Measurements from ENCODE around the gene MINDY2.
"Not testable (repeated sequence)": the region's sequence is repeated elsewhere in the genome, so short reads cannot be mapped to it uniquely, and the experiment has no call there.

The MINDY2 gene

DNA sequence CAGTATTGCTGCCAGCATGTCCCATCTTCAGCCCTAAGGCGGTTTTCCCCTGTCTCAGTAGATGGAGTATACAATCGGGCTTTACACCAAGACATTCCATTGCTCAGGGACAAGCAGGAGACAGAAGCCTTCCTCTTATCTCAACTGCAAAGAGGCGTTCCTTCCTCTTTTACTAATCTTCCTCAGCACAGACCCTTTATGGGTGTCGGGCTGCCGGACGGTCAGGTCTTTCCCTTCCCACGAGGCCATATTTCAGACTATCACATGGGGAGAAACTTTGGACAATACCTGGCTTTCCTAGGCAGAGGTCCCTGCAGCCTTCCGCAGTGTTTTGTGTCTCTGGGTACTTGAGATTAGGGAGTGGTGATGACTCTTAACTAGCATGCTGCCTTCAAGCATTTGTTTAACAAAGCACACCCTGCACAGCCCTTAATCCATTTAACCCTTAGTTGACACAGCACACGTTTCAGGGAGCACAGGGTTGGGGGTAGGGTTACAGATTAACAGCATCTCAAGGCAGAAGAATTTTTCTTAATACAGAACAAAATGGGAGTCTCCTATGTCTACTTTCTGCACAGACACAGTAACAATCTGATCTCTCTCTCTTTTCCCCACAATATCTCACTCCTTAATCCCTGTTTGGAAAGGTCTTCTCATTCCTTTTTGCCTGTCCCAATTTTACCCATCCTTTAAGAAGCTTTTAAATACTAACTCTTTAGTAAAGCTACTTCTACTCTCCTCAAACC is 62.8 kb downstream of the MINDY2 start:
- not testable (repeated sequence) for DNase-seq

DNA sequence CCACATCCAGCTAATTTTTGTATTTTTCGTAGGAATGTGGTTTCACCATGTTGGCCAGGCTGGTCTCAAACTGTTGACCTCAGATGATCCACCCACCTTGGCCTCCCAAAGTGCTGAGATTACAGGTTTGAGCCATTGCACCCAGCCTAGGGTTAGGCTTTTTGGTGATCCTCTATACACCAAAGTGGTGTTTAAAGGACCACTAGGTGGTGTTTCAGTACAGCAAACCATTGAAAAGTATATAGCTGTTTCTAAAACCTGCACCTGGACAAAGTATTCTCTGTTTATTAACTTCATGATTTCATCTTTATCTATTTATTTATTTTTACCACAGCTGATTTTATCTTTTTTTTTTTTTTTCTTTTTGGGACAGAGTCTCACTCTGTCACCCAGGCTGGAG is 68.4 kb downstream of the MINDY2 start:
- DNase-seq: no peak

DNA sequence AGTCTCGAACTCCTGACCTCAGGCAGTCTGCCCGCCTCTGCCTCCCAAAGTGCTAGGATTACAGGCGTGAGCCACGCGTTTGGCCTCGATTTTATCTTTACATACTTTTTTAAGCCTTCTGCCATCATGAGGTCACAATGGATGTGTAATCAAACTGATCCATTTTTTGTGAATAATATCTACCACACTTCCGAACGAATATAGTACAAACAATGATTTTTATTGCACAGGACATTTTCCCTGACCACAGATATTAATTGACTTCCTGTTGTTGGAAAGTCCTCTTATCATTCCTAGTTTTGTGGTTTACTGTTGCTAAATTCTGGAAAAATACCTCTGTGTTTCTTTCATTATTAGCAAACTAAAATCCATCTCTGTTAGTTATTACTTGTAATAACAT is 68.9 kb downstream of the MINDY2 start:
- DNase-seq: no peak

DNA sequence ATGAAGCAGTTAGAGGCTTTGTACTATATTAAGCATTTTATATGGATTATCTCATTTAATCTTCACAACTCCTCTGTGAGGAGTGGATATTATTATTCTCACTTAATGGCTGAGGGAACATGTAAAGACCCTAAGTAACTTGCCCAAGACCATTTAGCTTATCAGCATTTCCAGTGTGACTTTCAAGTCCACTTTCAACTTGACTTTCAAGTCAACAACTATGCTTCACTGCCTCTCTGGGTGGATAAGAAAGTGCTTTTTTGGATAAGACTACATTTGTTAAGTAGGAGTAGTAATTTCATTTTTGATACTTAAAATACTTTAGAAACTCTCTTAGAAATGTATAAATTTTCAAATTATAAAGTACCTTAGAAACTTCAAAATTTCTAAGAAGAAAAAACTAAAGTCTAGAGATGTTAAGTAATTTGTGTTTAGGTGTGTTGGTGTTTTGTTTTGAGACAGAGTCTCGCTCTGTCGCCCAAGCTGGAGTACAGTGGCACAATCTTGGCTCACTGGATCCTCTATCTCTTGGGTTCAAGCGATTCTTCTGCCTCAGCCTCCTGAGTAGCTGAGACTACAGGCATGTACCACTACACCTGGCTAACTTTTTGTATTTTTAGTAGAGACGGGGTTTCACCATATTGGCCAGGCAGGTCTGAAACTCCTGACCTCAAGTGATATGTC is 71.8 kb downstream of the MINDY2 start:
- DNase-seq: no peak

DNA sequence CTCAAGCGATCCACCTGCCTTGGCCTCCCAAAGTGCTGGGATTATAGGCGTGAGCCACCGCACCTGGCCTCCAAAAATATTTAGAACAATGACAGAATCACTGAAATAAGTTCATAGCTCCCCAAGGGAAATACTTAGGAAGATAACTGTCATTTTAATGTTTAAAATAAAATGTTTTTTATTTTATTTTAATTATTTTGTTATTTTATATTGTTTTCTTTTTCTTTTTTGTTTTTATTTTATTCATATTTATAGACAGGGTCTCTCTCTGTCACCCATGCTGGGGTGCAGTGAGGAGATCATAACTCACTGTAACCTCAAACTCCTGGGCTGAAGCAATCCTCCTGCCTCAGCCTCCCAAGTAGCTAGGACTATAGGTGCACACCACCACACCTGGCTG is 80.1 kb downstream of the MINDY2 start:
- not testable (repeated sequence) for DNase-seq

DNA sequence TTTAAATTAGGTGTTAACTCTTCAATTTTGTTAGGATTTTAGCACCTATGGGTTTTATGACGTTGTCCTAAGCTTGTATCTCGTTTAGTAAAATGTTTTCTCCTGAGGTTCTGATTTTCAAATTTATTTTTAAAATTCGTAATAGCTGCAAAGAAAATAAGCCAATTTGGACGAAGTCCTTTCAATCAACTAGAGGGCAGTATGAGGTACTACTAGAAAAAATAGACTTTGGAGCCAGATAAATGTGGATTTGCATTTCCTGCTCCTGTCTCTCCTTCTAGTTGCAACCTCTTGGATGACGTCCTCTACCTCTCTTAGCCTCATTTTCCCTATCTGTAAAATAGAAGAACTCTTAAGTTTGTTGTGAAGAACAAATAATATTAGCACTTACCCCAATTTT is 81.2 kb downstream of the MINDY2 start:
- no peak for DNase-seq

DNA sequence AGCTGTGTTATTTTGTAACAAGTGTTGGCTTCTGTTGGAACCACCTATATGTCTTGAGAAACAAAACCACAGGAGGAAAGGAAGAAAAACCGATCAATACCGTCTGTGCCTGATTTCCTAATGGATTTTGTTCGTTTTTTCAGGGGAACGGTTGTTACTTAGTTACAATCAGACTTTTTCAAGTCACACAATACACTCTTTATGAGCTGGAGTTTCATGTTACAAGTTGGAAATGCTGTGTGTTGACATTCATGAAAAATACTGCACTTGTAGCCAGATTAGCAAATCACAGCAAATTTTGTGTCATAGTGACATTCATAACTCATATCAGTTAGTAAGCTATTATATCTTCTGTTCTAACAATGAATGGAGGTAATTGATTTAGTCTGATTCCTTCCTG is 83.5 kb downstream of the MINDY2 start:
- DNase-seq: no peak

DNA sequence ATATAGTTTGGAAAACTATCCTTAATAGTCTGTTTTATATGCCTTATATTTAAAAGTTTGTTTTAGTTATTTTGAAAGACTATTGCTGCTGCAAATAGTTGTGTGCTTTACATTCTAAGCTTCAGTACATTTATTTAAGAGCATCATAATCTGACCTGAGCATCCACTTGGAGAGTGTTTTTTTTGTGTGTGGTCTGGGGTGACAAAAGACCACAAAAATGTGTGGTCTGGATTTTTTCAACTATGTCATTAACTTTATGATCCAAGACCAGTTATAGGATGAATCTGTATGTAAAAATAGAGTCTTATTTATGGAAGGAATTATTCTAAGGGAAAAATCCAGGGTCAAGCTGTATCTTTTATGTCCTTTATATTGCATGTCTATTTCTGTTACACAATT is 85.0 kb downstream of the MINDY2 start:
- no peak for DNase-seq

DNA sequence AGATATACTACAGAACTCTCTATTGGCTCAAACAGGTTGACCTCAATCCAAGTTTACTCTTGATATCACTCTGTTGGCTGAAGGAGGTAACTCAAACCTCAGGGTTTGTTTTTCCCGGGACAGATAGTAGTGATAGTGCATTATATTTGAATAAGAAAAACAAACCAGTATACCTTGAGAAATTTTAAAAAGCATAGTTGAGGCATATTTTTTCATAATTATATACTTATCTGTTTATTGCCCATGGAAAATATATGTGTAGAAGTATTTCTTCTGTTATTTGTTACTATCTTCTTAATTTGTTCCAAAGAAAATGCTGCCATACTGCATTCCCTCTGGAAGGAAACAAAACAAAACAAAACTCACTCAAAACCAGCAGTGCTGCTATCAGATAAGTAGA is 85.5 kb downstream of the MINDY2 start:
- DNase-seq: not testable (repeated sequence)

DNA sequence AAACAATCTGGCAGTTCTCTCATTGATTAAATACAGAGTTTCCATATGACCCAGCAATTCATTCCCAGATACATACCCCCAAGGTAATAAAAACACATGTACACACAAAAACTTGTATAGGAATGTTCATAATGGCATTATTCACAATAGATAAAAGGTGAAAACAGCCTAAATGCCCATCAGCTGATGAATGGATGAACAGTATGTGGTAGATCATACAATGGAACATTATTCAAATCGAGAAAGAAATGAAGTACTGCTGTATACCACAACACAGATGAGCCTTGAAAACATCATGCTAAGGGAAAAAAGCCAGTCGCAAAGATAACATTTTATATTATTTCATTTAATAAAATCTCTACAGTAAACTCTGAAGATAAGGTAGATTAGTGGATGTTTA is 91.2 kb downstream of the MINDY2 start:
- DNase-seq: no peak

DNA sequence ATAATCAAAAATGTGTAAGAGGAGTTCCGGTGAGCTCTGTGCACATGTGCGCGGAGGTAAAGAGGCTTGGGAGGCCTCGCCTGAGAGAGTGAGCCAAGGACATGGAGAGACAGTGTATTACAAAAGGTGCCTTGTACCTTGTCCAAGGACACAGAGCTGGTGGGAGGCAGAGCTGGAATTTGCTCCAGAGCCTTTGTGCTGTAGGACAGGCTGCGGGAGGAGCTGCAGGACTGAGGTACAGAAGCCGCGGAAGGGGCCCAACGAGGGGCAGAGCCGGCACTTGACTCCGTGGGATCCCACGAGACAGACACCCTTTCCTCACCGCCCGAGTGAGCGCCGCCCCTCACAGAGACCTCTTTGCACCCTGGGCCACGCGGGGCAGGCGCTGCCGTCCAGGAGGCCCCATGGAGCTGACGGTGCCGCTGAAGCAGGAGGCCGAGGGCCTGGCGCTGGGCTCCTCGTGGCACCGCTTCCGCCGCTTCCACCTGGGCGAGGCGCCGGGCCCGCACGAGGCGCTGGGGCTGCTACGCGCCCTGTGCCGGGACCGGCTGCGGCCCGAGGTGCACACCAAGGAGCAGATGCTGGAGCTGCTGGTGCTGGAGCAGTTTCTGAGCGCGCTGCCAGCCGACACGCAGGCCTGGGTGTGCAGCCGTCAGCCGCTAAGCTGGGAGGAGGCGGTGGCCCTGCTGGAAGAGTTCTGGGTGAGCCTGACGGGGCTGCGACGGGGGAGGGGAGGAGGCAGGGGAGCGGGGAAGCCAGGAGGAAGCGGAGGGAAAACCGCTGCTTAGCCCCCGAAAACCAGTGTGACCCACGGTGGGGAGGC is 93.7 kb downstream of the MINDY2 start:
- DNase-seq: no peak

DNA sequence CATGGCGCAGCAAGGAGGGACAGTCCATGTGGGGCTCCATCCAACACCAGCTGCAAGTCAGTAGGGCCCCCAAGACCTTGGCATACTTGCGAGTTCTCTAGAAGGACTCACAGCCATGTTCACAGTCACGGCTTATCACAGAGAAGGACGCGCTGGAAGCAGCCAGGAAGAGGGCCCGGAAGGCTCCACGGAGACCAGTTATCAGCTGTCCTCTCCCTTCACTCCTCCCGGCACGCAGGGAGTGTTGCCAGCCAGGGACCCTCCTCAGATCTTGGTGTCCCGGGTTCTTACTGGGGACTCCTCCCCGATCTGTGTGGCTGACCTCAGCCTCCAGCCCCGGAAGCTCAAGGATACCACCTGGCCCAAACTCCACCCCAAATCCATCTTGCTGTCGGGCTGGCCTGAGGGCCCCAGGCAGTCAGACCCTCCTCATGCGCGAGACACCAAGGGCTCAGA is 94.4 kb downstream of the MINDY2 start:
- DNase-seq: no peak

DNA sequence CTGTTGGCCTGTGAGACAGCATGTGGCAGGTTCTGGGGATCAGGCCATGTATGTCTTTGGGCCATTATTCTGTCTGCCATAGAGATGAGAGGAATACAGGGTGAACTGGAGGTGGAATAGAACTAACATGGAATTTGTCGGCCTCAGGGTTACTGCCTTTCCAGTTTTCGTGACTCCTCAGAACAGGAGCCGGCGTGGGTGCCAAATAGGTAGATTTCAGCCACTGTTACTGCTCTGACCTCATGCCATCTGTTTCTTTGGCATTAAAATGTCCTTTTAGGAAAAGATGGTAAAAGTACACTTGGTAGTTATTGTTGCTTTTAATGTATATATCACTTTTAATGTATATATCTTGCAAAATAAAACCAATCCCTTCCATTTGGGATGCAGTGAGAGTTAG is 96.8 kb downstream of the MINDY2 start:
- DNase-seq: no peak

DNA sequence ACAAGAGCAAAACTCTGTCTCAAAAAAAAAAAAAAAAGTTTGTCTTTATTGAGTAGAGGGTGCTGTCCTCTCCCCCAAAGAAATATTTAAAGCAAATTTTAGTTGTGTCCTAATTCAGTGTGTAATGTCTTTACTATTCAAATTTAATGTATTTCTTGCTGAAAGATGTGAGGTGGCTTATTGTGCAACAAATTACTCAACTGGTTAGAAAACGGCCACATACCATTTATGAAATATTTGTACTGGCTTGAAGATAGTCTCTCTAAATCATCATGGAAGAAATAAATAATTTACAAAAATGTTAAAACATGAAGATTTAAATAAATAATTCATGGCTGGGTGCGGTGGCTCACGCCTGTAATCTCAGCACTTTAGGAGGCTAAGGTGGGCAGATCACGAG is 99.3 kb downstream of the MINDY2 start:
- DNase-seq: no peak

DNA sequence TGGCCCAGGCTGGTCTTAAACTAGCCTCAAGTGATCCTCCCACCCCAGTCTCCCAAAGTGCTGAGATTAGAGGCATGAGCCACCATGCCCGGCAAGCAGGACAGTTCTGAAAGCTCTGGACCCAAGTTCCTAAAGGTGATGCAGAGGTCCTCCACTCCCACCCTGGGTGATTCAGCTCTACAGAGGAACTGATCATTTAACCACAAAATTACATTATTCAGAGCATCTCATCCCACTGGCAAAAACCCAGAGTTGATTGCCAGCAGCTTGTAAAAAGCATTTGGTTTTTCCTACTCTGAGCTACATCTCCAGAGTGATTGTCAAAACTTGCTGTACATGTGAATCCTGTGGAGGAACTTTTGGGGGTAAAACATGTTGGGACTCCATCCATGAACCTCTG is 102.2 kb downstream of the MINDY2 start:
- no peak for DNase-seq

DNA sequence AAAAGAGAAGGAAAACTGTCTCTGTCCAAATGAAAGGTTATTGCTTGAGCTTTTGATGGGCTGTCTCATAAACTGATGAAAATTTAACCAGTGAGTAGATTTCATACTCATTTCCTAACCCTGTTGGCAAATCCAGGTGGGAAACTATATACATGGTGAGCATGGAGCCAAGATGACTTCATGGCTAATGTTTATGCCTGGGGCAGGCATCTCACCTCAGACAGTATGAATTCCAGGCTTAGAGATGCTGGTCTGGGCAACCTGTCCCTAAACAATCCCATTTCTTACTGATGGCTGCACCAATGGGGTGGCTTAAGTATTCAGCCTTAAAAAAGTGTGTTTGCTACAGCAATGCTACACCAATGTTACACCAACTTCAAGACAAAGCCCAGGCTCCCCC is 104.2 kb downstream of the MINDY2 start:
- no peak for DNase-seq

DNA sequence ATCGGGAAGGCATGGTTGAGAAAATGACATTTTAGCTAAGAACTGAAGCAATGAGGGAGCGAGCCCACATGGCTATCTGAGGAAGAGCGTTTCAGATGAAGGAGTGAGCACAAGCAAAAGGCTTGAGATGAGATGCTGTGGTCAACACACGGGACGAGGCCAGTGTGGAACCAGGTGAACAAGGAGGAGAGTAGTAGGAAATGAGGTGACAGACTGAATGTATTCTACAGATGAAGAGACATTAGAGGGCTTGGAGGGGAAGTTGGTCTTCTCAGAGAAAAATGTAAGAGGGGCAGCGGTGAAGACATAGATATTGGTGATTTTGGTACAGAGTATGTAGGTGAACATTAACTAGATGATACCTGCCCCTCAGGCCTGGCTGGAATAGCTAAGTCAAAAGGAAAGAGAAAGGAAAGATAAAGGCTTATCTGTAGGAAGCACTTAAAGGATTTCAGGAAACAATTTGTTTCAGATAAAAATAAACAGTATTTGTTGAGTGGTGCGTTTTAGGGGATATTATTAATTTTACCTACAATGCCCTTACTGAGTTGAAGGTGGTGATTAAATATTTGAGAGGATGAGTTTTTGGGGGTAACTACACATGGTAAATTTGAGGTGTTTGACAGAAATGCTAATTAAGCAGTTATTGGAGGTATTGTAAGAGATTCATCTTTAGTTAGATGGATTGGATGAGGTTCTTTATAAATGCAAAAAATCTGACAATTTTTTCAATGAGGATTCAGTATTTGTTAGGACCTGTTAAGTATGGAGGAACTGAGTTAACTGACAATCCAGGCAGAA is 105.4 kb downstream of the MINDY2 start:
- DNase-seq: no peak

DNA sequence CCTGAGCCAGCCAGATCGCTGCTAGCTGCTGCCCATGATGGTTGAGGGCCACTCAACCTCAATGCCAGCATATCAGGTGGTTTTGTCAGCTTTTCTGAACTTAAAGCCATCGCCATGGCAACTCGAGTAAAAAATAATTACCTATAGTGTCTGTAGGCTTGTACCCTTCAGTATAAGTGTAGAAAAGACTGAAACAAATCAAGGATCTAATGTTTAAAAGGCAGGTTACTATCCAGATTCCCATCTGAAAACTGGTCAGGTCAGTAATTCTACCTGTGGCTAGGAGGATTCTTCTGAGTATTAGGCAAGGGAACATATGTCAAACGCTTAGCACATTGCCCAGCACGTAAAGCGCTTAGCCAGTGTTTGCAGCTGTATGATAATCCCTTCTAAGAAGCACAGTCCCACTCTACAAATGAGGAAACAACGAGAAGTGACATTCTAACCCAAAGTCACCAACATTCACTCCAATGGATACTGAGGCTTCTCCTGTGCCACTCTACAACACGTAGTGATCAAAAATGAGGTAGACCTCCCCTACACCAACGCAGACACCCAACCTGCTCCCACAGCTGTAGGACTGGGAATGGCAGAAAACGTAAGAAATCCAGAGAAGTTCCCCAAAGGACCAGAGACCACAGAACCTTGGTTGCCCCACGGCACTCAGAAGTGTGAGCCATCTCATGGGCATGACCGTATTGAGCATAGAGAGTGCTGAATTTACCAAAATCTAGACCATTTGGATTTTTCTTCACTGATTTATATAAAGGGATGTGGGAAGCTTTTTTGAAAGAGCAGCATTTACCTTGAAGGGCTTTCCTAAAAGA is 107.1 kb downstream of the MINDY2 start:
- DNase-seq: no peak

DNA sequence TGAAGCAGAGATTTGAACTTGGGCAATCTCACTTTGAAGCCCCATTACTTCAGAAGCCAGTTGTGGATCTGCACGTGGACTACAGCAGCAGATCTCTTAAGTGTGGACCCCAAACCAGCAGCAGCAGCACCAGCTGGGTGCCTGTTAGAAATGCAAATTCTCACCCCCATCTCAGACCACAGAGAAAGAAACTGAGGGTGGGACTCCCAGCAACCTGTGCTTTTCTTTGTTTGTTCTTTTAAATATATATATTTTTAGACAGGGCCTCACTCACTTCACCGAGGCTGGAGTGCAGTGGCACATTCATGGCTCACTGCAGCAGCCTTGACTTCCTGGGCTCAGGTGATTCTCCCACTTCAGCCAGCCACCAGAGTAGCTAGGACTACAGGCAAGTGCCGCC is 109.2 kb downstream of the MINDY2 start:
- no peak for DNase-seq

DNA sequence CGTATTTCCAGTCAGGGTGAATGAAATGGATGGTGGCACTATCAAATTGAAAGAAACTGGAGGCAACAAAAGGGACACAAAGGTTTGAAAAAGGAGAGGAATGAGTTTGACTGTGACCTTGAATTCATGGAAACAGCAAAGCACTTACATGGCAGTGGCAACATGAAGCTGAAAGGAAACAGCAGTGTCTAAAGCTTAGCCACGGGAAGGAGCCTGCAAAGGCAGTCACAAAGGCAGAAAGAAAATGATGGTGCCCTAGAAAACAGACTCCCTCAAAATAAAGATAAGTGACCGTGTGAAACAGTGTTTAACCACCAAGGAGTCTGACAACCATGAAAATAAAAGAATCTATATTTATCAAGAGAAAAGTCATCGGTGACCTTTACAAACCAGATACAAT is 111.1 kb downstream of the MINDY2 start:
- no peak for DNase-seq

DNA sequence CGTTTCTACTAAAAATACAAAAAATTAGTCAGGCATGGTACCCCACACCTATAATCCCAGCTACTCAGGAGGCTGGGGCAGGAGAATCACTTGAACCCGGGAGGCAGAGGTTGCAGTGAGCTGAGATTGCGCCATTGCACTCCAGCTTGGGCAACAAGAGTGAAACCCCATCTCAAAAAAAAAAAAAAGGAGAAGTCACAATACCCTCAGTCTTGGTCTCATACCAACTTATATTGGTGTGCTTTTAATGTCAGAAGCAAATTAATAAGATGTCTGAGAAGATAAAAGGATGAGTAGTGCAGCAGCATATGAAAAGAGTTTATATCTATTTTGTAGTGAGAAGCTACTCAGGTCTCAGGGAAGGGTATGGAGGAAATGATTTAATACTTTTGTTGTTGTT is 112.8 kb downstream of the MINDY2 start:
- not testable (repeated sequence) for DNase-seq

DNA sequence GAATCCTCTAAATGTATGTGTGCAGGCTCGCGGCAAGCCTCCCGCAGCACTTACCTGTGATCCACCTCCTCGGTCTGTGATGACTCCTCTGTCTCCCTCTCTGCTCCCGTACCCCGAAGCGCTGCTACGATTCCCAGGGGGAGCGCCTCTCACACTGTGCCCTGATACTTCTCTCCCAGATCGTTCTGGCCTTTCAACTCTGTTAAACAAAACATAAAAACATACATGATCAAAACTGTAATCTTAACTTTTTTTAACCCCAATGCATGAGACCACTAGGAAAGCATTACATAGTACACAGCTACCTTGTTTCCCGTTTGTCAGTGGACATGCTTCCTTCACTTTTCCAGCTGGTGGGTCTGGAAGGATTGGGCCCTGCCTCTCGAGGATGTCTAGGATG is 115.8 kb downstream of the MINDY2 start:
- no peak for DNase-seq

Measured in stimulated activated CD4-positive, alpha-beta T cell treated with anti-CD3 and anti-CD28 coated beads, Interleukin-12 subunit alpha, Interleukin-12 subunit beta, amount 100 ng/mL, for 4 hours (primary cell).